Lung (tissue), 12 donors: ENCODE data around the gene DAAM2. TPM values are rescaled to one million over a fixed set of nuclear protein-coding genes. Genes with fewer than 3 reads are reported as not detected.
A peak's percentile ranks its signal among the peaks of the same experiment; 100 is the strongest.

ENCODE experiments used
- ATAC-seq: fragments of 200-7000 bp; cut with Tn5 transposase; one replicate; pipeline ENCODE4 v1.9.1; 2020; ENCODE audit warnings: moderate number of reproducible peaks; ENCODE audit not compliant: insufficient read depth, low FRiP score
- DNase-seq, 3 donors: peaks; one replicate each; pipeline ENCODE4 v3.0.0-alpha.2; 2013 to 2017
- H3K27ac ChIP-seq, 2 donors: one replicate each; pipeline ENCODE4 v1.5.1; 2013; ENCODE audit warnings: mild to moderate bottlenecking in 2 of 2, moderate library complexity in 2 of 2, control low read depth in 1 of 2, inconsistent platforms in 1 of 2, low read depth in 1 of 2, low read length in 1 of 2
- H3K27me3 ChIP-seq, 3 donors: one replicate each; pipeline ENCODE4 v1.5.1; 2013; ENCODE audit warnings: low read length in 2 of 3; ENCODE audit not compliant: control insufficient read depth in 3 of 3, insufficient read depth in 3 of 3
- H3K36me3 ChIP-seq, 4 donors: one replicate each; pipeline ENCODE4 v1.5.1; 2013; ENCODE audit warnings: low read length in 4 of 4, mild to moderate bottlenecking in 1 of 4, moderate library complexity in 1 of 4; ENCODE audit not compliant: control insufficient read depth in 4 of 4, insufficient read depth in 4 of 4
- H3K4me1 ChIP-seq, 5 donors: one replicate each; pipeline ENCODE4 v1.5.1; 2013; ENCODE audit warnings: low read length in 5 of 5, mild to moderate bottlenecking in 2 of 5, moderate library complexity in 1 of 5; ENCODE audit not compliant: control insufficient read depth in 5 of 5, insufficient read depth in 5 of 5
- H3K4me3 ChIP-seq: one replicate; pipeline ENCODE4 v1.5.1; 2013; ENCODE audit warnings: mild to moderate bottlenecking, control low read depth, moderate library complexity
- H3K9ac ChIP-seq, 2 donors: one replicate each; pipeline ENCODE4 v1.5.1; 2013; ENCODE audit warnings: low read length in 2 of 2, control low read depth in 1 of 2; ENCODE audit not compliant: insufficient read depth in 1 of 2
- H3K9me3 ChIP-seq, 4 donors: one replicate each; pipeline ENCODE4 v1.5.1; 2013; ENCODE audit warnings: low read length in 3 of 4, mild to moderate bottlenecking in 1 of 4, moderate library complexity in 1 of 4; ENCODE audit not compliant: control insufficient read depth in 4 of 4, insufficient read depth in 3 of 4
- WGBS, 2 donors: extraction: QIAGEN DNeasy Blood & Tissue Kit; methylation state at CpG; one replicate each; pipeline ENCODE4 v1.1.7; 2013; 5-methylcytosine and 5-hydroxymethylcytosine counted together
- polyA plus RNA-seq, 2 donors: library from polyadenylated mRNA; stranded (reverse); fragments of 200-250 nt; gene quantifications; one replicate each; pipeline ENCODE4 v1.2.1, GENCODE V29; 2013
- total RNA-seq, 2 donors: library from RNA; depleted of rRNA in 1 of 2; stranded (reverse); fragments of >200 nt in 1 of 2; gene quantifications; one replicate each; pipeline ENCODE4 v1.2.1, GENCODE V29; 2014 to 2021
- TF ChIP-seq, protein P1 (sequence below): IDR thresholded peaks from 2 replicates; pipeline ENCODE4 v1.5.1; 2012; ENCODE audit warnings: mild to moderate bottlenecking; ENCODE audit errors: control extremely low read depth, extremely low read depth
- donor health status: control.
- donor health status: control.
- donor health status: Bipolar disorder and iron deficiency.
- donor health status: healthy.
- donor health status: DM: yes; HTN: yes; CAD: no.

The DAAM2 gene
- total and polyA plus RNA-seq, 4 donors: 13.6 to 43.0 (median 28.5) TPM

DNA sequence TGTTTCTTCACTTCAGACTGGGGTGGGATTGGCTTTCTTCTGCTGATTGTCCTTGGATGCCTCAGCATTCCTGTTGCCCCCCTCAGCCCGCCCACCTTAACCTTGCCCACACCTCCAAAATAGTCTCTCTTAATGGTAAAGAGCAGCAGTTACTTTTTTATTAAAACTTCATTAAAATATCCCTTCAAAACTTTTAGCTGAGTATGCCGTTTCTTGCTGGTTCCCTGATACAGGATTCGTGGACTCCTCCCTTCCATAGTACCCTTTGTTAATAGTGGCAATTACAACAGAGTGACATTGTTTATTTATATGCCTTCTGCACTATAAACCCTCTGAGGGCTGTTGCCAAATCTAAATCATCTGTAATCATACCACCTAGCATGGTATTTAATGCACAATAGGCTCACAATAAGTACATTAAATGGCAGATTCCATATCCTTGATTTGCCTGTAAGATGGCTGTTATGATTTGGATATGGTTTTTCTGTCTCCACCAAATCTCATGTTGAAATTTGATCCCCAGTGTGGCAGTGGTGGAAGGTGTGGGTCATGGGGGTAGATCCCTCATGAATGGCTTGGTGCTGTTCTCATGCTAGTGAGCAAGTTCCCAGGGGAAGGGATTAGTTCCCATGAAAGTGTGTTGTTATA, 145.6 kb downstream of the DAAM2 start:
- peaks cover 0 to 2% (median 0%) of the 10 kb centered on the region in 3 donors for H3K27me3 ChIP-seq
- TF ChIP-seq, protein P1, sequence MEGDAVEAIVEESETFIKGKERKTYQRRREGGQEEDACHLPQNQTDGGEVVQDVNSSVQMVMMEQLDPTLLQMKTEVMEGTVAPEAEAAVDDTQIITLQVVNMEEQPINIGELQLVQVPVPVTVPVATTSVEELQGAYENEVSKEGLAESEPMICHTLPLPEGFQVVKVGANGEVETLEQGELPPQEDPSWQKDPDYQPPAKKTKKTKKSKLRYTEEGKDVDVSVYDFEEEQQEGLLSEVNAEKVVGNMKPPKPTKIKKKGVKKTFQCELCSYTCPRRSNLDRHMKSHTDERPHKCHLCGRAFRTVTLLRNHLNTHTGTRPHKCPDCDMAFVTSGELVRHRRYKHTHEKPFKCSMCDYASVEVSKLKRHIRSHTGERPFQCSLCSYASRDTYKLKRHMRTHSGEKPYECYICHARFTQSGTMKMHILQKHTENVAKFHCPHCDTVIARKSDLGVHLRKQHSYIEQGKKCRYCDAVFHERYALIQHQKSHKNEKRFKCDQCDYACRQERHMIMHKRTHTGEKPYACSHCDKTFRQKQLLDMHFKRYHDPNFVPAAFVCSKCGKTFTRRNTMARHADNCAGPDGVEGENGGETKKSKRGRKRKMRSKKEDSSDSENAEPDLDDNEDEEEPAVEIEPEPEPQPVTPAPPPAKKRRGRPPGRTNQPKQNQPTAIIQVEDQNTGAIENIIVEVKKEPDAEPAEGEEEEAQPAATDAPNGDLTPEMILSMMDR: no peak
- 76 to 78% methylated on average over 3 of the region's 3 CpGs for WGBS, 2 donors
- ATAC-seq (no peak), DNase-seq (no peak)
- H3K9me3 ChIP-seq: no peaks in the 10 kb centered on the region
- no peak overlapping the region for H3K4me3 ChIP-seq
- H3K27ac ChIP-seq: no peak overlapping the region
- H3K9ac ChIP-seq: no peak overlapping the region
- peaks cover 2 to 22% (median 4%) of the 10 kb centered on the region in 5 donors for H3K4me1 ChIP-seq
- no peaks in the 10 kb centered on the region for H3K36me3 ChIP-seq

DNA sequence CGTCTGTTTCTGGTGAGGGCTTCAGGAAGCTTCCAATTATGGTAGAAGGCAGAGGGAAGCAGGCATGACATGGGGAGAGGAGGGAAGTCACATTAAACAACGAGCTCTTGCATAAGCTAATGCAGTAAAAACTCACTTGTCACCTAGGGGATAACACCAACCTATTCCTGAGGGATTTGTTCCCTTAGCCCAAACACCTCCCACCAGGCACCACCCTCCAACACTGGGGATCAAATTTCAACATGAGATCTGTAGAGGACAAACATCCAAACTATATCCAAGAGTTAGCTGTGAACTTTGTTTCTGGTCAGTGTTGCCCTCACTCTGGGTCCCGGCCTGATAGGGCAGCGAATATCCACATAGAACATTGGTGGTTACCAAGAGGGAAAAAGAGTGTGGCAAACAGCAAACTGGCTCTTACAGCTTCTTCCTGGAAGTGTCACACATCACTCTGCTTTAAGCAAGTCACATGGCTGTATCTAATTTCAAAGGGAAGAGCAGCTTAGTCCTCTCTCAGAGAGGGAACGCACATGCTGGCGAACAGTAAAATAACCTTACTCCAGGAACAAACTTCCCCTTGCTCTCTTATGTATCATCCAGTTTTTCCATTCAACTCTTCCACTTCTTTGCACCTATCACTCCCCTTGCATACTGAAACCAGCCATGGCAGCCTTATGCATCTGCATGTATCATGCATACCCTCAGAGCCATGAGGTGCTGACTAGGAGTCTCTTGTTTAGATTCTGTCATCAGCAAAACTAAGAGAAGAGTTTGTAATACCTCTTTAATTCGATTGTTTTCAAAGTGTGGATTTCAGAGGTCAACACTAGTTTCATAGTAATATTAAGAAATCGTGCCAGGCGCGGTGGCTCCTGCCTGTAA, 146.8 kb downstream of the DAAM2 start:
- no peaks in the 10 kb centered on the region for H3K36me3 ChIP-seq
- H3K27ac ChIP-seq: no peak overlapping the region
- no peak overlapping the region for H3K9ac ChIP-seq
- DNase-seq (peak in 2 of 3 donors; percentile 40 to 60), ATAC-seq (no peak)
- H3K4me3 ChIP-seq: no peak overlapping the region
- WGBS, 2 donors: 76 to 78% methylated on average over 10 of the region's 10 CpGs
- TF ChIP-seq, protein P1: no peak
- peaks cover 0 to 13% (median 3%) of the 10 kb centered on the region in 5 donors for H3K4me1 ChIP-seq
- no peaks in the 10 kb centered on the region for H3K9me3 ChIP-seq
- peaks cover 0 to 2% (median 0%) of the 10 kb centered on the region in 3 donors for H3K27me3 ChIP-seq

DNA sequence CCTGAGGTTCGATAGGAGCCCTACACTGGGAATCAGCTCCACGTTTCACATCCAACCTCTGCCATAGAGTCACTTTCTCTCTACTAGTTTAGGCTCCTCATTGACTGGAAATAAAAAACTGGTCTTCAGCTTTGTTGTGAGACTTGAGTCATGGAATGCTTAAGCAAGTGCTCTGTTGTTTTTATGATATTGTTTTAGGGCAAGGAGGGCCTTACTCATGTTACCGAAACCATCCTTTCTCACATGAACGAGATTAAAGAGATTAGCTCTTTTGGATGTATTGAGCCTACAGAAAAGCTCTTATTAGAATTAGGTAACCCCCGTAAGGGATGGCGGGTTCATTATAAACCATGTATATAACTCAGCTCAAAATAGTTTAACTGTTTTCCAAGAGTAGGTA, 149.0 kb downstream of the DAAM2 start:
- no peak overlapping the region for H3K4me3 ChIP-seq
- H3K9ac ChIP-seq: no peak overlapping the region
- no peak for ATAC-seq
- 92 to 93% methylated on average over 6 of the region's 6 CpGs for WGBS, 2 donors
- no peak overlapping the region for H3K27ac ChIP-seq
- H3K27me3 ChIP-seq: peaks cover 0 to 2% (median 0%) of the 10 kb centered on the region in 3 donors
- H3K36me3 ChIP-seq: no peaks in the 10 kb centered on the region
- DNase-seq: no peak
- H3K9me3 ChIP-seq: no peaks in the 10 kb centered on the region
- TF ChIP-seq, protein P1: no peak
- H3K4me1 ChIP-seq: peaks cover 0 to 5% (median 1%) of the 10 kb centered on the region in 5 donors
